OCI-M2 (cell line): ENCODE measurements around the gene OCA2.
"Not testable (repeated sequence)": the region's sequence is repeated elsewhere in the genome, so short reads cannot be mapped to it uniquely, and the experiment has no call there.

Source experiments
- DNase-seq: peaks from one replicate; lab custom pipeline; 2025; ENCODE audit not compliant: unreplicated experiment; lab: John Stamatoyannopoulos, UW

Gene OCA2

GRCh38 chr15:28023933-28024888, 74.9 kb downstream of the OCA2 start:
- no peak for DNase-seq

- no peak for DNase-seq
Observed at GRCh38 chr15:28023422-28023821, 75.7 kb downstream of the OCA2 start.

GRCh38 chr15:28022961-28023360, 76.2 kb downstream of the OCA2 start:
- DNase-seq, result no peak

- DNase-seq, result no peak
Observed at GRCh38 chr15:28022181-28022580, 76.9 kb downstream of the OCA2 start.

- DNase-seq, result no peak
Observed at GRCh38 chr15:28021281-28022039, 77.7 kb downstream of the OCA2 start.

GRCh38 chr15:28020644-28021043, 78.5 kb downstream of the OCA2 start:
- no peak for DNase-seq

- no peak for DNase-seq
Observed at GRCh38 chr15:28019594-28020309, 79.4 kb downstream of the OCA2 start.

- DNase-seq, result no peak
Observed at GRCh38 chr15:28018291-28019044, 80.6 kb downstream of the OCA2 start.

- no peak for DNase-seq
Observed at GRCh38 chr15:28017423-28017924, 81.6 kb downstream of the OCA2 start.

- no peak for DNase-seq
Observed at GRCh38 chr15:28015855-28016254, 83.3 kb downstream of the OCA2 start.

- no peak for DNase-seq
Observed at GRCh38 chr15:28014623-28015200, 84.4 kb downstream of the OCA2 start.

- no peak for DNase-seq
Observed at GRCh38 chr15:28013976-28014375, 85.1 kb downstream of the OCA2 start.

GRCh38 chr15:28013480-28013879, 85.6 kb downstream of the OCA2 start:
- no peak for DNase-seq

- no peak for DNase-seq
Observed at GRCh38 chr15:28012231-28012630, 86.9 kb downstream of the OCA2 start.

GRCh38 chr15:28008175-28008574, 90.9 kb downstream of the OCA2 start:
- DNase-seq, result not testable (repeated sequence)

GRCh38 chr15:28006116-28006905, 92.8 kb downstream of the OCA2 start:
- no peak for DNase-seq

GRCh38 chr15:28005004-28005527, 94.0 kb downstream of the OCA2 start:
- DNase-seq, result no peak

GRCh38 chr15:28004143-28005003, 94.7 kb downstream of the OCA2 start:
- DNase-seq, result no peak
